ENCODE results near the gene APEH.

GRCh38 chr3:49689046-49689907 is 15.1 kb downstream of the APEH start, which contains the start of the genes MST1 and RNF123:
- TF ChIP-seq YY1 (IDR thresholded peaks at IDR 0.05; ENCODE audit: insufficient read depth, insufficient read length): no peak
- TF ChIP-seq ZNF274 (IDR thresholded peaks at IDR 0.05; ENCODE audit: low read depth, low read length): no peak

All from NT2/D1 (cell line).